ENCODE results near the gene SDSL.
A peak's percentile ranks its signal among the peaks of the same experiment; 100 is the strongest.

Gene SDSL

DNA sequence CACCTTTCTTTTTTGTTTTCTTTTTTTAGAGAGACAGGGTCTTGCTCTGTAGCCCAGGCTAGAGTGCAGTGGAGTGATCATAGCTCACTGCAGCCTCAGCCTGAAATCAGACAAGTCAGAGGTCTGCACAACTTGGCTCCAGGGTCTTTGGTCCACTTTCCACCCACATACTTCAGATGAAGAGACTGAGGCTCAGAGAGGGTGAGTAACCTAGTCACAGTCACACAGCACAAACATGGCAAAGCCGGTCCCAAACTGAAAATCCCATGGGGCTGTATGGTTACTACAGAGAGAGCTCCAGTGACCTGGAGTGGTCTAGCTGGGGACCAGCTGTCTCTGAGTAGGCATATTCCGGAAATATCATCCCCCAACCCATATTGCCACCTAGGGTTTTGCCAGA lies 30.3 kb downstream of the SDSL start:
- H3K9me3 ChIP-seq (ENCODE audit: low read length), result peaks cover 2% of the 10 kb centered on the region
- no peaks in the 10 kb centered on the region for H3K27me3 ChIP-seq (ENCODE audit: insufficient read depth, low read length)
- no peak overlapping the region for H3K4me3 ChIP-seq (ENCODE audit: low read length)

GRCh38 chr12:113453330-113453729 lies 31.1 kb downstream of the SDSL start:
- Histone ChIP-seq H2AFZ (ENCODE audit: low read depth, low read length) (no peak overlapping the region), H3K27me3 (ENCODE audit: insufficient read depth, low read length) (peaks cover 5% of the 10 kb centered on the region), H3K9me3 (ENCODE audit: low read length) (peaks cover 2% of the 10 kb centered on the region), H3K4me1 (ENCODE audit: insufficient read depth, low read length) (no peaks in the 10 kb centered on the region), H3K4me3 (ENCODE audit: low read length) (no peak overlapping the region), H3K36me3 (ENCODE audit: insufficient read depth, low read length) (no peaks in the 10 kb centered on the region)

More for the DNA sequence above, 30.3 kb downstream of the SDSL start:
- Histone ChIP-seq H3K36me3 (ENCODE audit: insufficient read depth, low read length) (no peaks in the 10 kb centered on the region), H3K4me1 (ENCODE audit: insufficient read depth, low read length) (no peaks in the 10 kb centered on the region), H2AFZ (ENCODE audit: low read depth, low read length) (no peak overlapping the region)

- peaks cover 17% of the 10 kb centered on the region for H3K27me3 ChIP-seq (ENCODE audit: insufficient read depth, low read length)
- H3K36me3 ChIP-seq (ENCODE audit: insufficient read depth, low read length), result no peaks in the 10 kb centered on the region
- H2AFZ ChIP-seq (ENCODE audit: low read depth, low read length), result no peak overlapping the region
- no peaks in the 10 kb centered on the region for H3K9me3 ChIP-seq (ENCODE audit: low read length)
- H3K4me1 ChIP-seq (ENCODE audit: insufficient read depth, low read length), result no peaks in the 10 kb centered on the region
- no peak overlapping the region for H3K4me3 ChIP-seq (ENCODE audit: low read length)
These were observed 34.0 kb downstream of the SDSL start for GRCh38 chr12:113456199-113456598.

DNA sequence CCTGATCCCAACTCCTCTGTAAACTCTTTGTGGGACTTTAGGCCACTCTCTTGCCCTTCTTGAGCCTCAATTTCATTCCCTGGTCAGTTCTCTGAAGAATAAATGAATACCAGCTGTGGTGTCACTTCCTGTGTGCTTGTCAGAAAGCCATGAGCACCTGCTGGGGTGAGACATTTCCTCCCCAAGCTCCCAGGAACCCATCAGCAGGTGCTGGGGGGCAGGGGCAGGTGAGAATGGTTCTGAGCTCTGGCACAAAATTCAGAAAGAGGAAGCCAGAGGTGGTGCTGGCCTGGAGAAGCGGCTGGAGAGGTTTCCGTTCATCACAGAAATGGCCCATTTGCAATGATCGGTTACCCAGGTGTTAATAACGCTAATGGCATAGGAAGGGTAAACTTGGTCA lies 34.6 kb downstream of the SDSL start:
- H3K4me3 ChIP-seq (ENCODE audit: low read length), result no peak overlapping the region
- no peaks in the 10 kb centered on the region for H3K9me3 ChIP-seq (ENCODE audit: low read length)
- peaks cover 17% of the 10 kb centered on the region for H3K27me3 ChIP-seq (ENCODE audit: insufficient read depth, low read length)
- H3K4me1 ChIP-seq (ENCODE audit: insufficient read depth, low read length), result no peaks in the 10 kb centered on the region
- H2AFZ ChIP-seq (ENCODE audit: low read depth, low read length), result no peak overlapping the region
- H3K36me3 ChIP-seq (ENCODE audit: insufficient read depth, low read length), result no peaks in the 10 kb centered on the region

- Histone ChIP-seq H3K36me3 (ENCODE audit: insufficient read depth, low read length) (no peaks in the 10 kb centered on the region), H2AFZ (ENCODE audit: low read depth, low read length) (no peak overlapping the region), H3K4me1 (ENCODE audit: insufficient read depth, low read length) (no peaks in the 10 kb centered on the region), H3K27me3 (ENCODE audit: insufficient read depth, low read length) (peaks cover 17% of the 10 kb centered on the region), H3K9me3 (ENCODE audit: low read length) (no peaks in the 10 kb centered on the region), H3K4me3 (ENCODE audit: low read length) (no peak overlapping the region)
These were observed 35.0 kb downstream of the SDSL start for GRCh38 chr12:113457185-113457584.

- no peaks in the 10 kb centered on the region for H3K36me3 ChIP-seq (ENCODE audit: insufficient read depth, low read length)
- peaks cover 17% of the 10 kb centered on the region for H3K27me3 ChIP-seq (ENCODE audit: insufficient read depth, low read length)
These were observed 35.5 kb downstream of the SDSL start for GRCh38 chr12:113457710-113458109.

GRCh38 chr12:113459981-113460380 lies 37.8 kb downstream of the SDSL start:
- Histone ChIP-seq H3K27me3 (ENCODE audit: insufficient read depth, low read length) (peaks cover 39% of the 10 kb centered on the region), H2AFZ (ENCODE audit: low read depth, low read length) (no peak overlapping the region), H3K36me3 (ENCODE audit: insufficient read depth, low read length) (no peaks in the 10 kb centered on the region), H3K4me3 (ENCODE audit: low read length) (no peak overlapping the region), H3K9me3 (ENCODE audit: low read length) (no peaks in the 10 kb centered on the region), H3K4me1 (ENCODE audit: insufficient read depth, low read length) (peaks cover 17% of the 10 kb centered on the region)

More at GRCh38 chr12:113457710-113458109, 35.5 kb downstream of the SDSL start:
- Histone ChIP-seq H3K9me3 (ENCODE audit: low read length) (no peaks in the 10 kb centered on the region), H3K4me3 (ENCODE audit: low read length) (no peak overlapping the region), H2AFZ (ENCODE audit: low read depth, low read length) (no peak overlapping the region), H3K4me1 (ENCODE audit: insufficient read depth, low read length) (no peaks in the 10 kb centered on the region)

GRCh38 chr12:113461666-113462065 lies 39.5 kb downstream of the SDSL start:
- Histone ChIP-seq H3K4me3 (ENCODE audit: low read length) (no peak overlapping the region), H3K4me1 (ENCODE audit: insufficient read depth, low read length) (peaks cover 26% of the 10 kb centered on the region), H3K36me3 (ENCODE audit: insufficient read depth, low read length) (no peaks in the 10 kb centered on the region), H3K27me3 (ENCODE audit: insufficient read depth, low read length) (peaks cover 51% of the 10 kb centered on the region), H2AFZ (ENCODE audit: low read depth, low read length) (no peak overlapping the region), H3K9me3 (ENCODE audit: low read length) (no peaks in the 10 kb centered on the region)

DNA sequence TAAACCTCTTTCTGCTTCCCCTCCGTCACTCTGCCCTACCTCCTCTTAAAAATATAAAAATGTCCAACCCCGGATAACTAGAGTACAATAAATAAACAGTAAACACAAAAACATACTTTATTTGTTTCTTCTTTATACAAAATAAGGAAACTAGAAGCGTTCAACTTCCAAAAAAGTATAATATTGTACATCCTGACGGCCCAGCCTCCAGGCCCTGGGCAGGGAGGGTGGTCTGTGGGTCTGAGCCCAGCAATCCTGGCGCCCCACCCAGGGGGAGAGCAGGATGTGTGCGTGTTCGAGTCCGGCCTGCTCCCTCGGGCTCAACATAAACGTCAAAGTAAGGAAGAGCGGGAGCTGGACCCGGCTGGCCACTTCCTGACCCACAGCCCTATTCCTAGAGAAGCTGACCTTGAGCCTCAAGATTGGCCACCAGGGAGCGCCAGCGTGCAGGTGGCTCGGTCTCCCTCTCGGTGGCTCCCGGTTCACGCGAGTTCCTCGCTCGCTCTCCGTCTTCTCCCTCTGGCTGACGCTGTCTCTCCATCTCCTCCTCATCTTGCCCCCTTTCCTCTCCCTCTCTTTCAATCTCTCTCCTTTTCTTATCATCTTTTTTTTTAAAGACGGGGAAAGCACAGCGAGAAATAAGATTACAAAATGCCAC lies 40.1 kb downstream of the SDSL start:
- Histone ChIP-seq H3K36me3 (ENCODE audit: insufficient read depth, low read length) (no peaks in the 10 kb centered on the region), H2AFZ (ENCODE audit: low read depth, low read length) (no peak overlapping the region), H3K4me1 (ENCODE audit: insufficient read depth, low read length) (peaks cover 32% of the 10 kb centered on the region), H3K4me3 (ENCODE audit: low read length) (no peak overlapping the region), H3K27me3 (ENCODE audit: insufficient read depth, low read length) (peaks cover 56% of the 10 kb centered on the region), H3K9me3 (ENCODE audit: low read length) (no peaks in the 10 kb centered on the region)

DNA sequence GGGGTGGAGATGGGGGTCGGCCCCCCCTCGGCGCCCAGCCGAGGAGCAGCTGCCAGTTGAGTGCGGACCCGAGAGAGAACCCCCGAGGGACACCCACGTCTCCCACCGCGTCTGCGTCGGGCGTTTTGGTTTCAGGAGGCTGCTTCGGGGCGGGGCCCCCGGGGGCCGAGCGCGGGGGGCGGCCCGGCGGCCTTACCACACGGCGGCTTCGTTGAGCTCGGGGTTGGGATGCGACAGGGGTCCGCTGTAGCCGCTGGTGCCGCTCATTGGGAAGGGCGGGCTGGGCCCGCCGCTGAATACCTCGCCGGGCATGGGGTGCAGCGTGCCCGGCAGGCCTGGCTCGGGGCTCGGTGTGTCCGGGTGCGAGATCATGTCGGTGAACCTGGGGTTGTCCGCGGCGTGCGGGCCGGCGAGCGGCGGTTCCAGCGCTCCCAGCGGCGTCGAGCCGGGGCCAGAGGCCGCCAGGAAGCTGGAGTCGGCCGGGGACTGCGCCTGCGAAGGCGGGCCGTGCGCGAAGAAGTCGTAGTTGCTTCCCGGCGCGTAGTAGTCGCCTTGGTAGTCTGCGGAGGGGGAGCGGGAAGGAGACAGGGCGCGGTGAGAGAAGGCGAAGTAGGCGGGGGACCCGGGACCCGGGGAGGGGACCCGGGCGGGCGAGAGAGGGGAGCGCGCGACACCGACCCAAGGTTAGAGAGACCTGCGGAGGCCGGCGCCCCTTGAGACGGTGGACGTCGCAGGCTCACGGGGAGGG lies 41.0 kb downstream of the SDSL start:
- H3K9me3 ChIP-seq (ENCODE audit: low read length), result no peaks in the 10 kb centered on the region
- peaks cover 41% of the 10 kb centered on the region for H3K4me1 ChIP-seq (ENCODE audit: insufficient read depth, low read length)
- H2AFZ ChIP-seq (ENCODE audit: low read depth, low read length), result no peak overlapping the region
- H3K4me3 ChIP-seq (ENCODE audit: low read length), result peak overlapping the region; percentile 28
- H3K36me3 ChIP-seq (ENCODE audit: insufficient read depth, low read length), result no peaks in the 10 kb centered on the region
- peaks cover 62% of the 10 kb centered on the region for H3K27me3 ChIP-seq (ENCODE audit: insufficient read depth, low read length)

DNA sequence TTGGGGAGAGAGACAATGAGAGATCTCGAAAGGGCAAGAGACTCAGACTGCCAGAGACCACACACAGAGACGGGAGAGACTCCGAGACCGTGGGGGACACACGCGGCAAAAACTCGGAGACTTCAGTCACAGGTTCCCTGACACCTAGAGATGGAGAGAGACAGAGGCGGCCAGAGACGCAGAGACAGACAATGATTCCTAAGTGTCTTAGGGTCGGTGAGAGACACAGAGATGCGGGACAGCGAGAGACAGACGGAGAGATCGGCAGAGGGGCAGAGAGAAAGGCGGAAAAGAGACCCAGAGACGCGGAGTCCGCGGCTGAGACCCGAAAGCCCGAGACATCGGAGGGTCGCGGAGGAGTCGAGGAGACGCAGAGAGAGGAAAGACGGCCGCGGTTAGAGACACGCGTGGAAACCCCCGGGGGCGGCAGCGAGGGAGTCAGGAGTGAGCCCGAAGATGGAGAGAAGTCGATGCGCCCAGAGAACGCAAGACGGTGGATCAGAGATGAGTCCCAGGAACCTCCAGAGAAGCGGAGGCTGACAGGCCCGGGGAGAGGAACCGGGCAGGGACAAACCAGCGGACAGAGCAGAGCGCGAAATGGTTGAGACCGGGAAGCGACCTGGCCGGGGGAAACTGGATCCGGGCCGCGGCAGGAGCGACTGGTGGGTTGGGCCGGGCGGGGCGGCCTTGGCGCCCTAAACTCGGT lies 41.7 kb downstream of the SDSL start:
- H2AFZ ChIP-seq (ENCODE audit: low read depth, low read length), result no peak overlapping the region
- peak overlapping the region; percentile 28 for H3K4me3 ChIP-seq (ENCODE audit: low read length)
- peaks cover 41% of the 10 kb centered on the region for H3K4me1 ChIP-seq (ENCODE audit: insufficient read depth, low read length)
- no peaks in the 10 kb centered on the region for H3K9me3 ChIP-seq (ENCODE audit: low read length)
- no peaks in the 10 kb centered on the region for H3K36me3 ChIP-seq (ENCODE audit: insufficient read depth, low read length)
- H3K27me3 ChIP-seq (ENCODE audit: insufficient read depth, low read length), result peaks cover 64% of the 10 kb centered on the region

- Histone ChIP-seq H3K36me3 (ENCODE audit: insufficient read depth, low read length) (no peaks in the 10 kb centered on the region), H3K4me3 (ENCODE audit: low read length) (peak overlapping the region; percentile 28), H3K4me1 (ENCODE audit: insufficient read depth, low read length) (peaks cover 41% of the 10 kb centered on the region), H2AFZ (ENCODE audit: low read depth, low read length) (no peak overlapping the region), H3K27me3 (ENCODE audit: insufficient read depth, low read length) (peaks cover 65% of the 10 kb centered on the region), H3K9me3 (ENCODE audit: low read length) (no peaks in the 10 kb centered on the region)
These were observed 42.2 kb downstream of the SDSL start for GRCh38 chr12:113464452-113464775.
